ENCODE results near the gene STIM2.

STIM2 gene

DNA sequence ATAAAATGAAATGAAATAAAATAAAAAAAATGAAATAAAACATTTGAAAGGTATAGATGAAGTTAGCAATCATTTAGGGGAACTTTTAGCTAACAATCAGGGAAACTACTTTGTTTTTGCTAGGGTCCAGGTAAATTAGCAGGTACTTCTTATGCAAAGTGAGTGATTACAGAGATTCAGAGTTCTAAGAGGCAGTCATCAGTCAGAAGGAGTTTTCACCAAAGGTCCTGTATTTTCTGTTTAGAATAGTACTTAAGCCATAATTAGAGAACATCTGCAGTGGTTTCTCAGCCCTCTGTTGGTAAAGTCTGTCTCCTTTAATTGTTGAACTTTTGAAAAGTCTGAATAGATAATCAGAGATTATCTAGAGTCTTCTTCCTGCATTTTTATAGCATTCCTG lies 50.6 kb downstream of the STIM2 start:
- DNase-seq, result no peak

- DNase-seq, result no peak
Measured at GRCh38 chr4:26912069-26912468, 51.4 kb downstream of the STIM2 start.

DNA sequence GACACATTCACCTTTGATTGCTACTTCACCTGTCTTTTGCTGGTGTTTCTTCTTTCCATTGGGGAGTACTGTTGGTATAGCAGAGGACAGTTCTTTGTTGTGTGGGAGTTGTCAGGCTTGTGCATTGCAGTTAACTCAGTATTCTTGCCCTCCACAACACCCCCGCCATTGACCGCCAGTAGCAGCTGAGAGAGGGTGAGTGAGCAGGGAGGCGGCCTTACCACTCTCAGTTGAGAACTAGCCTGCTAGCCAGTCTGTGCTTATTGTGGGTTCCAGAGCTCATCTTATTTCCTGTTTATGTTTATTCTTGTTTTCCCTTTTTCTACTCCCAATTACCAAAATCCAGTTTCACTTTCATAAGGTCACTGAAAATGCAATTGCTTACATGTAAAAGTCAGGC lies 52.2 kb downstream of the STIM2 start:
- no peak for DNase-seq

DNA sequence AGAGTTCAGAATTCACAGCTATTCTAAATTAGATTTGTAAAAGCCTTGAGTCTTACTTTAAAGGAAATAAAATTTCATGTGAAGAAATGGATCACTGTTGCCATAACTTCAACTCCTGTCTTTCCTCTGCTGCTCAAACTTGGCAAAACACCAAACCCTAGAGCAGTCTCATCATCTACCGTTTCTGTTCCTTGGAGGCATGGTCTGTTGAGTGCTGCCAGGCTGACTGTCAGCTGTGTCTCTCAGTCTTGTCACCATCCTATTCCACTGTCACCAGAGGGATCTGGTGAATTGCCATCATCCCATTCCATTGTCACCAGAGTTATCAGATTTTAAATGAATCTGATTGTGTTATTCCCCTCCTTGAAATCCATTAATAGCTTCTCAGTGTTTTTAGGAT lies 55.6 kb downstream of the STIM2 start:
- no peak for DNase-seq

GRCh38 chr4:26930964-26931363 lies 70.3 kb downstream of the STIM2 start:
- DNase-seq, result no peak

DNA sequence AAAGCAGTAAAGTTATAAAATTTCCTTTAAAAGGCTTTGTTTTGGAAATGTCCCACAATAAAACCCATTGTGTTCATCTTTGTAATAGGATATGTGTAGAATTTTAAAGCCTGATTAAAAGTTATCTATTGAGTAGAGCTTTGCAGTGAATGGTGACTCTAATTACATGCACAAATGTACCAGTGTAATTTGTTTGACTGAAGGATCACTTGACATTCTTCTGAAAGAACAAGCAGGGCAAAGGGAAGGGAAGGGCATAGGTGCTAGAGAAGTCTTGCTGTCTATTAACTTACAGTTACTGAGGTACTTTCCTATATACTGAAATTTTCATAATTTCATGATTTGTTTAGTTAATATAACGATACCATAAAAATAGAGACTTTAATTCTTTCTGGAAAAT lies 70.8 kb downstream of the STIM2 start:
- DNase-seq, result no peak

DNA sequence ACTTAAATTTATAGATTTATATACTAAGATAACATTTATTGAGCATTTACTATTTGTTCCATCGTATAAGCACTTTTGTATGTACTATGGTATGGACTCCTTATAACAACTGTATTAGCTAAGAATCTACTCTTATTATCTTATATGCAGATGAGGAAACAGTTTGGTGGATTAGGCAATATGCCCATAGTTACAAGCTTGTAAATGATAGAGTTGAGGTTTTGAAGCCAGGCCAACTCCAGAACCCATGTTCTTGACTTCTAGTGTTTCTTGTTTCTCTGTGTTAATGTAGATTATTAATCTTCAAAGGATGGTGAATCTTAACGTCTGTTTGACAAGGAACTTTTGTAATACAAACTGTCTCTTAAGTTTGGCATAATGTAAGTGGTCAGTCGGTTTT lies 71.3 kb downstream of the STIM2 start:
- no peak for DNase-seq

- DNase-seq, result no peak
Measured at GRCh38 chr4:26935397-26935796, 74.8 kb downstream of the STIM2 start.

DNA sequence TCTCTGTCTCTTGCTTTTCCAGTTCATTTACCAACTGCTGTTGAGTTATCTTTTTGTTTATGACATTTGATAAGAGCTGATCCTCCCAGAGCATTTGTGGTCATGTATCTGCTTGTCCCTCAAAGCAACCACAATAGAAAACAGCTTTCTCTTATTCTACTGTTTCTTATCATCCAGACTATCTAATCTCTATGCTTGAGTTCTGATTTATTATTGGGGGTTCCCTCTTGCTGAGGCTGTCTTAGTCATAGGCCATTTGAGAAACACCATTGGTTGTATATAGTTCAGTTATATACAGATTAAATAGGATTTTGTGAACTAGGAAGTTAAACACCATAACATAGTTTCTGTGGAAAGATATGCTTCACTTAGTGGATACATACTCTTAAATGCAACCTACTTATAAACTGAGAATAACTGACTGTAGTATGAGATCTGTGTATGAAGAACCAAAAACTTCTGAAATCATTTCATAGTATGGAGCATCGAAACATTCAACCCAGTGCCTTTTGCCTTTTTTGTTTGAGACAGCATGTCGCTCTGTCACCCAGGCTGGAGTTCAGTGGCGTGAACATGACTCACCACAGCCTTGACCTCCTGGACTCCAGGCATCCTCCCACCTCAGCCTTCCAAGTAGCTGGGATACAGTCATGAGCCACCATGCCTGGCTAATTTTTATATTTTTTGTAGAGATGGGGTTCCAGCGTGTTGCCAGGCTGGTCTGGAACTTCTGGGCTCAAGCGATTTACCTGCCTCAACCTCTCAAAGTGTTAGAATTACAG lies 75.8 kb downstream of the STIM2 start:
- no peak for DNase-seq

- DNase-seq, result no peak
Measured at GRCh38 chr4:26937139-26937538, 76.5 kb downstream of the STIM2 start.

GRCh38 chr4:26937567-26937966 lies 76.9 kb downstream of the STIM2 start:
- DNase-seq, result no peak

DNA sequence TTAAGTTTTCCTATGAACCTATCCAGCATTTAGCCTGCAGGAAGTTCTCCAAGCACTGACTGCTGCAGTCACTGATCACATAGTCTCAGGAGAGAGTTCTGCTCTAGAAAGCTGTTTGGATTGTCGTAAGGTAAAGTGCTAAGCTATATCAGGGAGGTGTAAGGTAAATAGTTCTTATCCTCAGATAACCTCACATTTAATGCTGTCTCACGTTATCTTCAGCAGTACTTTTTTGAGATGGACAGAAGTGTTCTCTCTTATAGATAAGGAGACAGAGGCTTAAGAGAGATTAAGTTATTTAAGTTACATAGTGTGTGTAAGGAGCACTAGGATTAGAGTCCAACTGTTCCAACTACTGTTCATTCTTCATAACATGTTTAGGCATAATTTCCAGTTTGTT lies 77.9 kb downstream of the STIM2 start:
- DNase-seq, result no peak

GRCh38 chr4:26941951-26942350 lies 81.3 kb downstream of the STIM2 start:
- no peak for DNase-seq

- no peak for DNase-seq
Measured at GRCh38 chr4:26942871-26943270, 82.2 kb downstream of the STIM2 start.

DNA sequence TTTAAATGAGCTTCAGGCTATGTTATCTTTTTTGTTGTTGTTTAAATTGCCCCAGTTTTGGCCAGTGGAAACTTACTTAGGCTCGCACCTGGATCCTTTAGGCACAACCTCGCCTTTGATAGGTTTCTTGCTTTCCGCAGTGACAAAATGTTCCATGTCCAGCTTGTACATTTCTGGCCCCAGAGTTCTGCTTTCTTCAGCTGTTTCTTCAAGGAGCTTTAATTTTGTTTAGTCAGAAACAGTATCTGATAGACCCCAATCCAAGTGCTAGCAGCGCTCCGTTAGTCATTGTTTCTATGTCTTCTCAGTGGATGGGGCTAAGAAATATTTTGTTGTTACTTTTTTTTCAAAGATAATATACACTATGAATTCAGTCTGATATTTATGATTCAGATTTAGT lies 82.8 kb downstream of the STIM2 start:
- DNase-seq, result no peak

DNA sequence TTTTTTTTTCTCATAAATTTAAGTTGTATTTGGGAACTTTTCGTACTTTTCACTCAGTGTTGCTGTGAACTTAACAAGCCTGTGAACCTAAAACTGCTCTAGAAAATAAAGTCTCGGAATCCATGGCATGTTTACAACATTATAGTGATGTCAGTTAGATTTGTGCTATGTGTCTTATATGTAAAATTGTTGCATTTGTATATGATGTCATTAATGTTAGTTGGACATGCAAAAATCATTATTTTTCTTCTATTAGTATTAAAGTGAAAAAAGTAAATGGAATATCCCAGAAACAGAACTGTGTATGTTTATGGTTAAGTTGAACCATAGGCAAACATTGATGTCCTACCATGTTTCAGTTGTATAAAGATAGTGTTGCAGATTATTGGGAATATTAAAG lies 85.2 kb downstream of the STIM2 start:
- DNase-seq, result no peak

DNA sequence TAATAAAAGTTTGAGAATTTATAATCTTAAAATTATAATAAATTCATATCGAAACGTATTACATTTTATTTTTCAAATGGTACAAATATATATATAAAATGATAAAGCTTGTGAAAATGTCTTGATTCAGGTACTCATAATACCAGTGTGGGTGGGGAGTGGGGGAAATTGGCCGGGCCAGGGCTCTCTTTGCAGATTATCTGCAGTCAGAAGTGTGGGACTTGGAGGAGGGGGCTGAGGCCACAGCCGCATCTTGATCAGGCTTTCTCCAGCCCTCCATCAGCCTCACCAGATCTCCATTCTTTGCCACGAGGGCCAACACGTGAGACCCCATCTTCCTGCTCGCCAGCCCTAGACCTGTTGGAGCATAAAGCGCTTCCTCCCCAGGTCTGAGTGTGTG lies 86.7 kb downstream of the STIM2 start:
- no peak for DNase-seq

GRCh38 chr4:26950446-26950845 lies 89.8 kb downstream of the STIM2 start:
- DNase-seq, result no peak

DNA sequence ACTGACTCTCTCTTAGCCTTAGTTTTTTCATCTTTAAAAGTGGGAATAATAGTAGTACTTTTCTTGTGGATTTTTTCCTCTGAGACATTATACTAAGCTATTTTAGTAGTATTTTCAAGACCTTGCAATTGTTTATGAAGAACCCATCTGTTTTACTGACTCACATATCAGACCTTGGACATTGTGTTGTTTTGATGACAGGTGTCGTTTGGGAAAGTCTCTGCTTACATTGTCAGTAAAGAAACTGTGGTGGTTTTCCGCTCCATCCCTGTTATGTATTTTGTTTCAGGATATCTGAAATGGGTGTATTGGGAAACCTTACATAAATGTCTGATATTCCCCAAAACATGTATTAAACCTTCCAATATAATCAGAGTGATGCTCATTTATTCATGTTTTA lies 92.2 kb downstream of the STIM2 start:
- DNase-seq, result no peak

DNA sequence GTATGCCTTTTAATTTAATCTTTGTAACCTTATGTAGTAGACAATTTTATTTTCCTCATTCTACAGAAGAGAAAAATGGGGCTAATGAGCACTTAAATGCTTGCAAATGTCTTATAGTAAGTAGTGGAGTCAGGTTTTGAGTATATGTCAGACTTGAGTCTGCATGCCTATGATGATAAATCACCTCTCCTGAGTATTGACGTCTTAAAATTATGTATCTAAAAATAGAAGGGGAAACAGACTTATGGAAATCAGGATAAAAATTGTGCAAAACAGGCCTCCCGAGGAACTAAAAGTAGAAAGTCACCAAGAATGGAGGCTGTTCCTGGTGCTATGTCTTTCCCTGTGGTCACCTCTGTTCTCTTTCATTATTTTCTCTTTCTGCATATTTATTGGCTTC lies 92.7 kb downstream of the STIM2 start:
- no peak for DNase-seq

GRCh38 chr4:26953770-26954423 lies 93.3 kb downstream of the STIM2 start:
- DNase-seq, result no peak

DNA sequence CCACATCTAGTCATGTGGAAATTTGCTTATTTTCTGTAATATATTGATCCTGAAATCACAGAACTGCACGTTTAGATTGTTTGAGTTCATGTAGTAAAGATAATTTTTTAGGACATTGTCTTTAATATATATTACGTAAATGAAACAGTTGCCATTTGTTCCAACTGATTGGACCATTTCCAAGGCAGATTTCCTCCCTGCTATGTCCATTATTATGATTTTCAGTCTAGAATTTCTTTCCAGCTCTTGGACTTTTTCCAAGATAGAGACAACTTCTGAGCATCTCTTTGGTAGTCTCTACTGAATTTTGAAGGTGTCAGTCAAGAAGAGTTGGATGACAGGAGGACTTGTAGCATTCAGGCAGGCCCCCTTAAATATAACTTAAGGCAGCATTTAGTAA lies 94.6 kb downstream of the STIM2 start:
- DNase-seq, result no peak

- DNase-seq, result no peak
Measured at GRCh38 chr4:26958925-26959653, 98.4 kb downstream of the STIM2 start.

DNA sequence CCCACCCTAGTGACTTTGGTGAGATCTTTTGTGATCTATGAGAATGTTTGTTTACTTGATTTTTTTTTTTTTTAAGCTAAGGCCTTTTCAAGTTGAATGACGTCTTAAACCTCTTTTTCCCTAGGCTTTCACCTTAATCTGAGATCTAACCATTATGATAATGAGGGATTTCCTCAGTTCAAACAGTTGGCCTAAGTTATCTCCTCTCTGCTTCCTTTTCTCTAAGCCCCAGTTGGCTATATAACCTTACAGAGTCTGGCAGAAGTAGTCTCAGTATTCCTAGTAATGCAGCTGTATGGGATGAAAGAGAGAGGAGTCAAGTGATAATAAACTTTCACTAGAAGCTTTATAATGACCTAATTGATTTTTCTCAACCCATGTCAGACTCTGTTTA lies 99.0 kb downstream of the STIM2 start:
- no peak for DNase-seq

Measured in DMS79 treated with DMSO at 0.1 percent for 48 hours (cell line).